ENCODE results near the gene TSKS.

Gene TSKS

DNA sequence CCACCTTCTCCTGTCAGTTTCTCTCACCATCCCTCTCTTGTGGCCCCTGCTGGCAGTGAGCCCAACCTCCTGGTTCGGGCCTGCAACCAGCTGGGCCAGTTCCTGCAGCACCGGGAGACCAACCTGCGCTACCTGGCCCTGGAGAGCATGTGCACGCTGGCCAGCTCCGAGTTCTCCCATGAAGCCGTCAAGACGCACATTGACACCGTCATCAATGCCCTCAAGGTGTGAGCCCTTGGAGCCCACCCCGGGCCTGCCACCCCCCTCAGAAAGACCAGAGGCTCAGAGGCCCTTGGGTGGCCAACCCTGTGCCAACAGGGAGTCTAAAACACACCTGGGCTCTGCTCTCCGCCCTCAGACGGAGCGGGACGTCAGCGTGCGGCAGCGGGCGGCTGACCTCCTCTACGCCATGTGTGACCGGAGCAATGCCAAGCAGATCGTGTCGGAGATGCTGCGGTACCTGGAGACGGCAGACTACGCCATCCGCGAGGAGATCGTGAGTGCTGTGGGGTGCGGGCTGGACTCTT is 36.2 kb upstream of the TSKS start:
- TF ChIP-seq, protein P1, sequence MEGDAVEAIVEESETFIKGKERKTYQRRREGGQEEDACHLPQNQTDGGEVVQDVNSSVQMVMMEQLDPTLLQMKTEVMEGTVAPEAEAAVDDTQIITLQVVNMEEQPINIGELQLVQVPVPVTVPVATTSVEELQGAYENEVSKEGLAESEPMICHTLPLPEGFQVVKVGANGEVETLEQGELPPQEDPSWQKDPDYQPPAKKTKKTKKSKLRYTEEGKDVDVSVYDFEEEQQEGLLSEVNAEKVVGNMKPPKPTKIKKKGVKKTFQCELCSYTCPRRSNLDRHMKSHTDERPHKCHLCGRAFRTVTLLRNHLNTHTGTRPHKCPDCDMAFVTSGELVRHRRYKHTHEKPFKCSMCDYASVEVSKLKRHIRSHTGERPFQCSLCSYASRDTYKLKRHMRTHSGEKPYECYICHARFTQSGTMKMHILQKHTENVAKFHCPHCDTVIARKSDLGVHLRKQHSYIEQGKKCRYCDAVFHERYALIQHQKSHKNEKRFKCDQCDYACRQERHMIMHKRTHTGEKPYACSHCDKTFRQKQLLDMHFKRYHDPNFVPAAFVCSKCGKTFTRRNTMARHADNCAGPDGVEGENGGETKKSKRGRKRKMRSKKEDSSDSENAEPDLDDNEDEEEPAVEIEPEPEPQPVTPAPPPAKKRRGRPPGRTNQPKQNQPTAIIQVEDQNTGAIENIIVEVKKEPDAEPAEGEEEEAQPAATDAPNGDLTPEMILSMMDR (conservative IDR thresholded peaks at IDR 0.05; ENCODE audit: low read depth, low read length): no peak
- Histone ChIP-seq H3K4me1 (ENCODE audit: low read depth, poor library complexity, severe bottlenecking) (no peaks in the 10 kb centered on the region), H3K79me2 (ENCODE audit: insufficient read depth, low read depth) (no peaks in the 10 kb centered on the region), H3K27me3 (ENCODE audit: insufficient read depth, low read depth) (no peaks in the 10 kb centered on the region), H3K27ac (no peak overlapping the region), H3K4me3 (IDR thresholded peaks at IDR 0.05; ENCODE audit: insufficient read depth, low read depth, low read length) (no peak overlapping the region), H3K36me3 (ENCODE audit: insufficient read depth) (no peaks in the 10 kb centered on the region), H3K4me2 (no peak overlapping the region), H3K9ac (no peak overlapping the region), H4K20me1 (ENCODE audit: insufficient read depth) (no peaks in the 10 kb centered on the region), H2AFZ (ENCODE audit: low read depth) (no peak overlapping the region)

DNA sequence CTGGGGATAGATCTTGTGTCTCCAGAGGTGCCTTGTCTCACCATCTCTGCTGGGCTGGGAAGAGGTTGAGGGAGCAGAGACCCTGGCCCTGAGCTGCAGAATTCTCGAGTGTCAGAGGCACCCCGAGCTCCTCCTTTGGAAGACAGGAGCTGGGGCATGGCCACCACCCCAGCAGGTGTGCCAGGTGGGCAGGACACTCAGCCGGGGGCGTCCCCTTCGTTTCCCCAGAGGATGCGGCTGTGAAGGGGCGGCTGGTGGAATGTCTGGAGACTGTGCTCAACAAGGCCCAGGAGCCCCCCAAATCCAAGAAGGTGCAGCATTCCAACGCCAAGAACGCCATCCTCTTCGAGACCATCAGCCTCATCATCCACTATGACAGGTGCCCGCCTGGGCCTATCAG is 35.5 kb upstream of the TSKS start:
- H3K4me3 ChIP-seq (IDR thresholded peaks at IDR 0.05; ENCODE audit: insufficient read depth, low read depth, low read length): no peak overlapping the region

DNA sequence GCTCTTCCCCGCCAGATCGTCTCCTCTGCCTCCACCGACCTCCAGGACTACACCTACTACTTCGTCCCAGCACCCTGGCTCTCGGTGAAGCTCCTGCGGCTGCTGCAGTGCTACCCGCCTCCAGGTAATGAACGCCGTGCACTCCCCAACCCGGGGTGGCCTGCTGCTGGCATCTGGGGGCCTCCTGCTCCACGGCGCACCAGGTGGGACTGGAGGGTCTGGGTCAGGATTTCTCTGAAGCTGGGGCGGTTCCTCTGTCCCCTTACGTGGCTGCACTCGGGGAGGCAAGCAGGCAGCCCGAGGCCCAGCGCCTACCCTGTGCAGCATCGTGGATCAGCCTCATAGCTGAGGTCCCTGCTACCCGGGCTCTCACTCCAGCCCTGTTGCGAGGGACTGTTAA is 32.5 kb upstream of the TSKS start:
- TF ChIP-seq, protein P1 (conservative IDR thresholded peaks at IDR 0.05; ENCODE audit: low read depth, low read length): no peak
- H3K4me3 ChIP-seq (IDR thresholded peaks at IDR 0.05; ENCODE audit: insufficient read depth, low read depth, low read length): no peak overlapping the region
- H3K79me2 ChIP-seq (ENCODE audit: insufficient read depth, low read depth): no peaks in the 10 kb centered on the region
- no peaks in the 10 kb centered on the region for H3K27me3 ChIP-seq (ENCODE audit: insufficient read depth, low read depth)
- H3K4me1 ChIP-seq (ENCODE audit: low read depth, poor library complexity, severe bottlenecking): no peaks in the 10 kb centered on the region
- H3K36me3 ChIP-seq (ENCODE audit: insufficient read depth): no peaks in the 10 kb centered on the region
- no peak overlapping the region for H3K27ac ChIP-seq
- no peak overlapping the region for H2AFZ ChIP-seq (ENCODE audit: low read depth)
- no peak overlapping the region for H3K4me2 ChIP-seq
- H4K20me1 ChIP-seq (ENCODE audit: insufficient read depth): no peaks in the 10 kb centered on the region
- no peak overlapping the region for H3K9ac ChIP-seq

More for the DNA sequence above, 35.5 kb upstream of the TSKS start:
- H3K79me2 ChIP-seq (ENCODE audit: insufficient read depth, low read depth): no peaks in the 10 kb centered on the region
- no peaks in the 10 kb centered on the region for H3K27me3 ChIP-seq (ENCODE audit: insufficient read depth, low read depth)
- H3K9ac ChIP-seq: no peak overlapping the region
- TF ChIP-seq, protein P1 (conservative IDR thresholded peaks at IDR 0.05; ENCODE audit: low read depth, low read length): no peak
- H2AFZ ChIP-seq (ENCODE audit: low read depth): no peak overlapping the region
- H4K20me1 ChIP-seq (ENCODE audit: insufficient read depth): no peaks in the 10 kb centered on the region
- H3K4me2 ChIP-seq: no peak overlapping the region
- H3K27ac ChIP-seq: no peak overlapping the region
- H3K4me1 ChIP-seq (ENCODE audit: low read depth, poor library complexity, severe bottlenecking): no peaks in the 10 kb centered on the region
- H3K36me3 ChIP-seq (ENCODE audit: insufficient read depth): no peaks in the 10 kb centered on the region

DNA sequence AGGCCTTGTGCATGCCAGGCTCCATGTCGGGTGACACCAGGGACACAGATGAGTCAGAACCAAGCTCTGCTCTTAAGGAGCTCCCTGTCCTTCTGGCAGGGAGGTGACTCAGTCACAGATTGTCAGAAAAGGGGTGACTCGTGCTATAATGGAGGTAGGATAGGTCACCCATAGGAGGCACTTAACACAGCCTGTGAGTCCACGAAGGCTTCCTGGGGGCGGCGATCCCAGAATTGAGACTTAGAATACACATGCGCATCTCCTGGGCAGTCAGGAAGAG is 30.4 kb upstream of the TSKS start:
- no peaks in the 10 kb centered on the region for H3K36me3 ChIP-seq (ENCODE audit: insufficient read depth)
- H3K27me3 ChIP-seq (ENCODE audit: insufficient read depth, low read depth): no peaks in the 10 kb centered on the region
- H3K4me3 ChIP-seq (IDR thresholded peaks at IDR 0.05; ENCODE audit: insufficient read depth, low read depth, low read length): no peak overlapping the region
- H3K4me1 ChIP-seq (ENCODE audit: low read depth, poor library complexity, severe bottlenecking): no peaks in the 10 kb centered on the region
- H4K20me1 ChIP-seq (ENCODE audit: insufficient read depth): no peaks in the 10 kb centered on the region
- H3K9ac ChIP-seq: no peak overlapping the region
- no peak overlapping the region for H3K27ac ChIP-seq
- no peak overlapping the region for H3K4me2 ChIP-seq
- no peak overlapping the region for H2AFZ ChIP-seq (ENCODE audit: low read depth)
- TF ChIP-seq, protein P1 (conservative IDR thresholded peaks at IDR 0.05; ENCODE audit: low read depth, low read length): no peak
- no peaks in the 10 kb centered on the region for H3K79me2 ChIP-seq (ENCODE audit: insufficient read depth, low read depth)
